Progenitor cell of endocrine pancreas (in vitro differentiated cells): ENCODE results near the gene FAHD2A. TPM values are rescaled to one million over a fixed set of nuclear protein-coding genes. Genes with fewer than 3 reads are reported as not detected.

Experiments
- DNase-seq: peaks from one replicate; pipeline ENCODE4 v3.0.0; 2021; ENCODE audit warnings: low spot score; ENCODE audit not compliant: unreplicated experiment
- H3K27ac Mint-ChIP-seq: 2 replicates; pipeline ENCODE4 v1.8.0; 2021; ENCODE audit warnings: mild to moderate bottlenecking, moderate library complexity, mixed read lengths
- H3K27me3 Mint-ChIP-seq: 2 replicates; pipeline ENCODE4 v1.8.0; 2021; ENCODE audit warnings: mixed read lengths
- H3K36me3 Mint-ChIP-seq: 2 replicates; pipeline ENCODE4 v1.8.0; 2022; ENCODE audit warnings: mixed read lengths; ENCODE audit not compliant: insufficient read depth
- H3K4me1 Mint-ChIP-seq: 2 replicates; pipeline ENCODE4 v1.8.0; 2021; ENCODE audit warnings: low read depth, mixed read lengths
- H3K4me3 Mint-ChIP-seq: 2 replicates; pipeline ENCODE4 v1.8.0; 2021; ENCODE audit warnings: low read depth, mild to moderate bottlenecking, moderate library complexity, mixed read lengths
- H3K9me3 Mint-ChIP-seq: 2 replicates; pipeline ENCODE4 v1.8.0; 2021; ENCODE audit warnings: low read depth, mixed read lengths
- total RNA-seq: library from RNA; stranded (reverse); gene quantifications from 2 replicates; pipeline ENCODE4 v1.2.1, GENCODE V29; 2021
- TF ChIP-seq, protein P1 (sequence below): fragments of 200-600 bp; sonication (generic); IDR thresholded peaks from one replicate; pipeline ENCODE4 v1.5.0; 2021; ENCODE audit warnings: antibody characterized with exemption, mild to moderate bottlenecking; ENCODE audit not compliant: unreplicated experiment

The FAHD2A gene
- total RNA-seq, 1 donor from 2014 or later = 28.8 TPM

- no peaks in the 10 kb centered on the region for H3K4me1 Mint-ChIP-seq
- TF ChIP-seq, protein P1, sequence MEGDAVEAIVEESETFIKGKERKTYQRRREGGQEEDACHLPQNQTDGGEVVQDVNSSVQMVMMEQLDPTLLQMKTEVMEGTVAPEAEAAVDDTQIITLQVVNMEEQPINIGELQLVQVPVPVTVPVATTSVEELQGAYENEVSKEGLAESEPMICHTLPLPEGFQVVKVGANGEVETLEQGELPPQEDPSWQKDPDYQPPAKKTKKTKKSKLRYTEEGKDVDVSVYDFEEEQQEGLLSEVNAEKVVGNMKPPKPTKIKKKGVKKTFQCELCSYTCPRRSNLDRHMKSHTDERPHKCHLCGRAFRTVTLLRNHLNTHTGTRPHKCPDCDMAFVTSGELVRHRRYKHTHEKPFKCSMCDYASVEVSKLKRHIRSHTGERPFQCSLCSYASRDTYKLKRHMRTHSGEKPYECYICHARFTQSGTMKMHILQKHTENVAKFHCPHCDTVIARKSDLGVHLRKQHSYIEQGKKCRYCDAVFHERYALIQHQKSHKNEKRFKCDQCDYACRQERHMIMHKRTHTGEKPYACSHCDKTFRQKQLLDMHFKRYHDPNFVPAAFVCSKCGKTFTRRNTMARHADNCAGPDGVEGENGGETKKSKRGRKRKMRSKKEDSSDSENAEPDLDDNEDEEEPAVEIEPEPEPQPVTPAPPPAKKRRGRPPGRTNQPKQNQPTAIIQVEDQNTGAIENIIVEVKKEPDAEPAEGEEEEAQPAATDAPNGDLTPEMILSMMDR = no peak
- DNase-seq = no peak
- H3K4me3 Mint-ChIP-seq = no peak overlapping the region
- H3K27me3 Mint-ChIP-seq = peaks cover 76% of the 10 kb centered on the region
- no peak overlapping the region for H3K27ac Mint-ChIP-seq
- no peaks in the 10 kb centered on the region for H3K36me3 Mint-ChIP-seq
- H3K9me3 Mint-ChIP-seq = no peaks in the 10 kb centered on the region
Observed at GRCh38 chr2:95362486-95362885, 40.0 kb upstream of the FAHD2A start.

GRCh38 chr2:95366514-95366913 is 36.0 kb upstream of the FAHD2A start:
- no peaks in the 10 kb centered on the region for H3K9me3 Mint-ChIP-seq
- TF ChIP-seq, protein P1 = no peak
- H3K4me3 Mint-ChIP-seq = no peak overlapping the region
- no peaks in the 10 kb centered on the region for H3K4me1 Mint-ChIP-seq
- DNase-seq = no peak
- peaks cover 76% of the 10 kb centered on the region for H3K27me3 Mint-ChIP-seq
- no peak overlapping the region for H3K27ac Mint-ChIP-seq
- H3K36me3 Mint-ChIP-seq = no peaks in the 10 kb centered on the region

GRCh38 chr2:95372216-95372829 is 30.2 kb upstream of the FAHD2A start:
- peaks cover 49% of the 10 kb centered on the region for H3K27me3 Mint-ChIP-seq
- no peaks in the 10 kb centered on the region for H3K4me1 Mint-ChIP-seq
- H3K4me3 Mint-ChIP-seq = no peak overlapping the region
- no peaks in the 10 kb centered on the region for H3K9me3 Mint-ChIP-seq
- no peak for DNase-seq
- H3K36me3 Mint-ChIP-seq = no peaks in the 10 kb centered on the region
- TF ChIP-seq, protein P1 = no peak
- no peak overlapping the region for H3K27ac Mint-ChIP-seq

DNA sequence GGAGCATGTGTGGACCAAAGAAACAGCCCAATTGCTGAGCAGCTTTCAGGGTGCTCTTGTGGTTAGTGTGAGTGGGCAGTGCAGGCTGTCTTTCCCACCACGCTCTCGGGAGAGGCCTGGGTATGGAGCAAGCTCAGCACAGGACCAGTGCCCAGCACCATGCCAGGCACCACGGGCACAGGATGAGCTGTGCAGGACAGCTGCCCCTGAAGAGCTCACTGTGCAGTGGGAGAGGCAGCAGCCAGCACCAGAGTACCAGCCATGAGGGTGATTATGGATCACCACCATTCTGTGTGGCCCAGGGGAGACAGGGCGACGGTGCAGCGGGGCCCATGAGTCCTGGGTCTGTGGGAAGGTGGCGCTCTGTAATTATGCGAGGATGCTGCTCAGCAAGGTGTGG is 29.7 kb upstream of the FAHD2A start:
- no peak for DNase-seq
- peaks cover 47% of the 10 kb centered on the region for H3K27me3 Mint-ChIP-seq
- no peaks in the 10 kb centered on the region for H3K36me3 Mint-ChIP-seq
- H3K9me3 Mint-ChIP-seq = no peaks in the 10 kb centered on the region
- TF ChIP-seq, protein P1 = no peak
- H3K27ac Mint-ChIP-seq = no peak overlapping the region
- H3K4me1 Mint-ChIP-seq = no peaks in the 10 kb centered on the region
- H3K4me3 Mint-ChIP-seq = no peak overlapping the region

DNA sequence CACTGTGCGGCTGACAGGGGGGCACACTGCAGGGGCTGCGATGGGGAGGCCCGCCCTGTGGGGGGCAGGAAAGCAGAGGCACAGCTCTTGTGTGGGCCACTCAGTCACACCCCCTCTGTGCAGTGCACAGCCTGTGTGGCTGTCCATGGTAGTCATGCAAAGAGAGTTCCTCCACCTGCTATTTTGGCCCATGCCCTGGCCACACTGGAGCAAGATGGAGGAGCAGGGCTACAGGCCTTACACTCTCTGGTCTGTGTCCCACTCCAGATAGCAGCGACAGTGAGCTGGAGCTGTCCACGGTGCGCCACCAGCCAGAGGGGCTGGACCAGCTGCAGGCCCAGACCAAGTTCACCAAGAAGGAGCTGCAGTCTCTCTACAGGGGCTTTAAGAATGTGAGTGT is 28.5 kb upstream of the FAHD2A start:
- Mint-ChIP-seq H3K27me3 (peaks cover 36% of the 10 kb centered on the region), H3K27ac (no peak overlapping the region), H3K4me3 (no peak overlapping the region), H3K9me3 (no peaks in the 10 kb centered on the region), H3K36me3 (no peaks in the 10 kb centered on the region), H3K4me1 (no peaks in the 10 kb centered on the region)
- DNase-seq = no peak
- TF ChIP-seq, protein P1 = no peak
